Parathyroid adenoma (tissue), 2 donors: ENCODE data around the gene TRAF3IP3.
A peak's percentile ranks its signal among the peaks of the same experiment; 100 is the strongest.

Source experiments
- H2AFZ ChIP-seq: fragments of 300-600 bp; sonication (generic); one replicate; pipeline ENCODE4 v1.7.0; 2017; ENCODE audit warnings: antibody characterized with exemption, mild to moderate bottlenecking
- H3K27ac ChIP-seq: fragments of 300-600 bp; sonication (generic); one replicate; pipeline ENCODE4 v1.7.0; 2017
- H3K27me3 ChIP-seq: fragments of 300-600 bp; sonication (generic); one replicate; pipeline ENCODE4 v1.7.0; 2017; ENCODE audit warnings: low read length; ENCODE audit not compliant: control insufficient read depth, insufficient read depth
- H3K36me3 ChIP-seq: fragments of 300-600 bp; sonication (generic); one replicate; pipeline ENCODE4 v1.7.0; 2017; ENCODE audit warnings: low read length; ENCODE audit not compliant: control insufficient read depth, insufficient read depth
- H3K4me1 ChIP-seq: fragments of 300-600 bp; sonication (generic); one replicate; pipeline ENCODE4 v1.7.0; 2017; ENCODE audit warnings: control low read depth
- H3K4me2 ChIP-seq: fragments of 300-600 bp; sonication (generic); one replicate; pipeline ENCODE4 v1.7.0; 2017; ENCODE audit warnings: low read length
- H3K4me3 ChIP-seq: fragments of 300-600 bp; sonication (generic); one replicate; pipeline ENCODE4 v1.7.0; 2017; ENCODE audit warnings: low read depth, low read length
- H3K79me2 ChIP-seq: fragments of 300-600 bp; sonication (generic); one replicate; pipeline ENCODE4 v1.7.0; 2017; ENCODE audit warnings: control low read depth
- H3K9ac ChIP-seq: fragments of 300-600 bp; sonication (generic); one replicate; pipeline ENCODE4 v1.7.0; 2017; ENCODE audit warnings: mild to moderate bottlenecking
- H3K9me3 ChIP-seq: fragments of 300-600 bp; sonication (generic); one replicate; pipeline ENCODE4 v1.7.0; 2017; ENCODE audit warnings: low read length; ENCODE audit not compliant: control insufficient read depth
- CTCF ChIP-seq: fragments of 300-600 bp; sonication (generic); IDR thresholded peaks from one replicate; pipeline ENCODE4 v1.7.0; 2017; ENCODE audit warnings: antibody characterized with exemption, mild to moderate bottlenecking
- donor health status: primary hyperparathyroidism.

TRAF3IP3 gene

GRCh38 chr1:209720826-209721225, 35.0 kb upstream of the TRAF3IP3 start:
- TF ChIP-seq CTCF = no peak
- Histone ChIP-seq H3K27me3 (no peaks in the 10 kb centered on the region), H3K79me2 (no peaks in the 10 kb centered on the region), H3K27ac (no peak overlapping the region), H3K9ac (no peak overlapping the region), H3K4me1 (peaks cover 5% of the 10 kb centered on the region), H3K36me3 (no peaks in the 10 kb centered on the region), H2AFZ (no peak overlapping the region), H3K4me3 (no peak overlapping the region), H3K4me2 (no peak overlapping the region), H3K9me3 (no peaks in the 10 kb centered on the region)

GRCh38 chr1:209721323-209721722, 34.5 kb upstream of the TRAF3IP3 start:
- Histone ChIP-seq H3K27me3 (no peaks in the 10 kb centered on the region), H3K4me3 (no peak overlapping the region), H3K4me2 (no peak overlapping the region), H3K27ac (peak overlapping the region; percentile 59), H3K9me3 (no peaks in the 10 kb centered on the region), H3K4me1 (peaks cover 5% of the 10 kb centered on the region), H3K9ac (no peak overlapping the region), H2AFZ (peak overlapping the region; percentile 53), H3K79me2 (no peaks in the 10 kb centered on the region), H3K36me3 (no peaks in the 10 kb centered on the region)
- TF ChIP-seq CTCF = no peak

- Histone ChIP-seq H3K4me2 (no peak overlapping the region), H3K27me3 (no peaks in the 10 kb centered on the region), H3K4me1 (peaks cover 5% of the 10 kb centered on the region), H3K36me3 (no peaks in the 10 kb centered on the region), H3K9ac (no peak overlapping the region), H3K79me2 (no peaks in the 10 kb centered on the region), H3K4me3 (no peak overlapping the region), H3K27ac (no peak overlapping the region), H3K9me3 (no peaks in the 10 kb centered on the region), H2AFZ (no peak overlapping the region)
- TF ChIP-seq CTCF = no peak
These were observed 32.6 kb upstream of the TRAF3IP3 start for GRCh38 chr1:209723265-209723664.

- no peak overlapping the region for H2AFZ ChIP-seq
- H3K79me2 ChIP-seq = no peaks in the 10 kb centered on the region
- no peaks in the 10 kb centered on the region for H3K27me3 ChIP-seq
- H3K9ac ChIP-seq = no peak overlapping the region
- H3K4me2 ChIP-seq = no peak overlapping the region
- H3K27ac ChIP-seq = no peak overlapping the region
- no peaks in the 10 kb centered on the region for H3K9me3 ChIP-seq
- no peaks in the 10 kb centered on the region for H3K36me3 ChIP-seq
- no peak overlapping the region for H3K4me3 ChIP-seq
- no peak for TF ChIP-seq CTCF
- peaks cover 5% of the 10 kb centered on the region for H3K4me1 ChIP-seq
These were observed 31.8 kb upstream of the TRAF3IP3 start for GRCh38 chr1:209723756-209724693.

GRCh38 chr1:209727286-209727685, 28.6 kb upstream of the TRAF3IP3 start:
- no peaks in the 10 kb centered on the region for H3K9me3 ChIP-seq
- H3K27me3 ChIP-seq = no peaks in the 10 kb centered on the region
- H3K36me3 ChIP-seq = no peaks in the 10 kb centered on the region
- H3K4me1 ChIP-seq = no peaks in the 10 kb centered on the region
- H3K9ac ChIP-seq = no peak overlapping the region
- no peak overlapping the region for H3K4me2 ChIP-seq
- no peak for TF ChIP-seq CTCF
- H2AFZ ChIP-seq = no peak overlapping the region
- no peak overlapping the region for H3K27ac ChIP-seq
- no peak overlapping the region for H3K4me3 ChIP-seq
- H3K79me2 ChIP-seq = no peaks in the 10 kb centered on the region
